ENCODE results near the gene PDHB.
A peak's percentile ranks its signal among the peaks of the same experiment; 100 is the strongest.

The PDHB gene

GRCh38 chr3:58434990-58435389, 1.4 kb upstream of the PDHB start:
- DNase-seq, result no peak

GRCh38 chr3:58434511-58434910, 879 bp upstream of the PDHB start:
- no peak for DNase-seq

GRCh38 chr3:58434168-58434504, 504 bp upstream of the PDHB start:
- DNase-seq, result no peak

GRCh38 chr3:58432905-58433304, 727 bp downstream of the PDHB start:
- DNase-seq, result no peak

- DNase-seq, result no peak
Observed at GRCh38 chr3:58429657-58430056, 4.0 kb downstream of the PDHB start.

- no peak for DNase-seq
Observed at GRCh38 chr3:58427661-58428361, 5.8 kb downstream of the PDHB start.

GRCh38 chr3:58425782-58426181, 7.8 kb downstream of the PDHB start:
- no peak for DNase-seq

- DNase-seq, result no peak
Observed at GRCh38 chr3:58424613-58425012, 9.0 kb downstream of the PDHB start.

GRCh38 chr3:58422756-58423325, 10.8 kb downstream of the PDHB start:
- no peak for DNase-seq

- DNase-seq, result no peak
Observed at GRCh38 chr3:58421004-58421403, 12.6 kb downstream of the PDHB start.

GRCh38 chr3:58419780-58420507, 13.7 kb downstream of the PDHB start:
- no peak for DNase-seq

GRCh38 chr3:58418227-58418626, 15.4 kb downstream of the PDHB start:
- DNase-seq, result no peak

- DNase-seq, result no peak
Observed at GRCh38 chr3:58417075-58417474, 16.6 kb downstream of the PDHB start.

- DNase-seq, result no peak
Observed at GRCh38 chr3:58416191-58416590, 17.4 kb downstream of the PDHB start.

GRCh38 chr3:58414538-58415197, 19.0 kb downstream of the PDHB start:
- peak; percentile 8 for DNase-seq

GRCh38 chr3:58411851-58412830, 21.5 kb downstream of the PDHB start:
- no peak for DNase-seq

GRCh38 chr3:58411036-58411435, 22.6 kb downstream of the PDHB start:
- DNase-seq, result no peak

- no peak for DNase-seq
Observed at GRCh38 chr3:58409663-58410062, 24.0 kb downstream of the PDHB start.

GRCh38 chr3:58408906-58409305, 24.7 kb downstream of the PDHB start:
- DNase-seq, result no peak

GRCh38 chr3:58404396-58404795, 29.2 kb downstream of the PDHB start:
- DNase-seq, result no peak

GRCh38 chr3:58403513-58404109, 30.0 kb downstream of the PDHB start:
- DNase-seq, result no peak

- DNase-seq, result no peak
Observed at GRCh38 chr3:58398669-58399333, 34.8 kb downstream of the PDHB start.
